Measurements from ENCODE around the gene SPATA6L. TPM values are rescaled to one million over a fixed set of nuclear protein-coding genes. Genes with fewer than 3 reads are reported as not detected.
A peak's percentile ranks its signal among the peaks of the same experiment; 100 is the strongest.

Gene SPATA6L
- total RNA-seq, 2 experiments from 2014 or later, result 0.21 to 0.30 TPM

DNA sequence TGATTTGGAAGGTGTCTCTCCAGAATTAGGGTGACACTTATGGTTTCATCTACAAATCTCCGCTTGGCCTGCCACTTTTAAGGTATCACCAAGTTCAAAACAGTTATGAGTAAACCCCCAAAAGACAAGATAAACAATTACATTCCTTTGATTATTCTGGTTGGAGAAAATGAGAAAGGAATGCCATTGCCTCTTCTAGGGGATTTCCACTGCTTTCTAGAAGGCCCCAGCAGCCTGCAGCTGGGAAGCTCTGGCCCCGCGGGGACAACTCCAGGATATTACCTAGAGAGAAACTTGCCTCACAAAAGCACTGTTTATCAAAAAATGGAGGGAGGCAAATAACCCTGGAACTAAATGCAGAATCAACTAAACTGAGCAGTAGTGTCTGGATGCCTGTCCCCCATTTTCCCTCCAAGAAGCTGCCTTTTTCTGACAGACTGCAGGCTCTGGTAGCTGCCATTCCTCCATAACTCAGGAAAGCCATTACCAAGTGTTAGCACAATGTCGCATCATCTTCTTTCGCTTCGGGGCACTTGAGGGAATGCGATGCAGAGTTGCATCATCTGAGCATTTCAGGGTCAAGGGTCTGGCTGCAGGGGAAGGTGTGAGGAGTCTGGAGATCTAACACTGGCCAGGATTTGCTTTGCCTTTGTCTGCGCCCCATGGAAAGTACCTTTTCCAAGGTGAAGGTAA lies 75.7 kb downstream of the SPATA6L start:
- ChIA-PET POLR2A (no interaction called here), CTCF (interaction anchor here (0.7 to 1.1 kb wide), 2 partner anchors 11 to 14 kb away, joined by 4 to 6 read pairs; no protein-coding TSS in a partner anchor)
- H3K36me3 Mint-ChIP-seq (ENCODE audit: low read depth), result no peaks in the 10 kb centered on the region
- no peak for ATAC-seq
- no peak overlapping the region for H3K4me3 Mint-ChIP-seq
- intact Hi-C loops (cut with DNase I, micrococcal nuclease), result loop anchor here in 1 of 2 experiments (10.0 kb wide), 1 partner anchor 164 kb away; no protein-coding TSS in a partner anchor
- no peaks in the 10 kb centered on the region for H3K27me3 Mint-ChIP-seq
- DNase-seq, result no peak
- no peaks in the 10 kb centered on the region for H3K9me3 Mint-ChIP-seq (ENCODE audit: low read depth)
- no peak overlapping the region for H3K27ac Mint-ChIP-seq
- peaks cover 9% of the 10 kb centered on the region for H3K4me1 Mint-ChIP-seq

DNA sequence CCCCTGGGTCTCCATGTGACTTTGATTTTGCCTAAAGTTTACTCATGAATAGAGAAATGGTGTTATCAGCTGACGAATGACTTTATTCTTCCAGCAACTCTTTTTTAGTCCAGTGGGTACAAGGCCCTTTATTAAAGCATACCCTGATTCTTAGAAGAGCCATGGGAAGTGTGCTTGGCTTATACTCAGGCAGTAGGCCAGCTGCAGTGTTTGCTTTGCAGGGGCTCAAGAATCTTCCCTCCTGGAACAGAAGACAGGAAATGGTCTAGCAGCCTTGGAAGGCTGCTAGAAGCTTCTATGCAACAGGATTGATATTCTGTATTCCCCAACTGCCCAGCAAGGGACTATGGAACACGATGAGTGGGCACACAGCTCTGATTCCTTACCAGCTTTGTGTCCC lies 77.6 kb downstream of the SPATA6L start:
- ChIA-PET POLR2A (no interaction called here), CTCF (interaction anchor here (0.7 to 1.6 kb wide), 5 partner anchors 12 to 280 kb away, joined by 3 to 4 read pairs (median 4); no protein-coding TSS in a partner anchor)
- H3K4me1 Mint-ChIP-seq, result no peaks in the 10 kb centered on the region
- ATAC-seq, result no peak
- no peaks in the 10 kb centered on the region for H3K9me3 Mint-ChIP-seq (ENCODE audit: low read depth)
- H3K4me3 Mint-ChIP-seq, result no peak overlapping the region
- H3K36me3 Mint-ChIP-seq (ENCODE audit: low read depth), result no peaks in the 10 kb centered on the region
- H3K27ac Mint-ChIP-seq, result no peak overlapping the region
- no peaks in the 10 kb centered on the region for H3K27me3 Mint-ChIP-seq
- intact Hi-C loops (cut with DNase I, micrococcal nuclease), result no loop called here
- no peak for DNase-seq

DNA sequence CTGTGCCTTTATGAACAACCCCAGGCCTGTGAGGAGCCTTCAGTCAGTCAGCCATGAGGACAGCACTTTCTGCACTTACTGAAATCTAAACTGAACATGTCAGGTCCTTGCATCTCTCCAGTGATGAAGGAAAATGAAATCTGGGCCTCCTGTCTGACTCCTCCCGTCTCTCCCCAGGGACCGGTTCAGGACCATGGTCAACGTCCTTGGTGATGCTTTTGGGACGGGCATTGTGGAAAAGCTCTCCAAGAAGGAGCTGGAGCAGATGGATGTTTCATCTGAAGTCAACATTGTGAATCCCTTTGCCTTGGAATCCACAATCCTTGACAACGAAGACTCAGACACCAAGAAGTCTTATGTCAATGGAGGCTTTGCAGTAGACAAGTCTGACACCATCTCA lies 81.1 kb downstream of the SPATA6L start:
- no peak overlapping the region for H3K27ac Mint-ChIP-seq
- ChIA-PET POLR2A (no interaction called here), CTCF (interaction anchor here (0.7 kb wide), 1 partner anchor 986 kb away, joined by 3 read pairs; no protein-coding TSS in a partner anchor)
- H3K36me3 Mint-ChIP-seq (ENCODE audit: low read depth), result no peaks in the 10 kb centered on the region
- no peak for ATAC-seq
- H3K9me3 Mint-ChIP-seq (ENCODE audit: low read depth), result no peaks in the 10 kb centered on the region
- no peaks in the 10 kb centered on the region for H3K27me3 Mint-ChIP-seq
- H3K4me3 Mint-ChIP-seq, result no peak overlapping the region
- DNase-seq, result no peak
- no peaks in the 10 kb centered on the region for H3K4me1 Mint-ChIP-seq
- intact Hi-C loops (cut with DNase I, micrococcal nuclease), result no loop called here

DNA sequence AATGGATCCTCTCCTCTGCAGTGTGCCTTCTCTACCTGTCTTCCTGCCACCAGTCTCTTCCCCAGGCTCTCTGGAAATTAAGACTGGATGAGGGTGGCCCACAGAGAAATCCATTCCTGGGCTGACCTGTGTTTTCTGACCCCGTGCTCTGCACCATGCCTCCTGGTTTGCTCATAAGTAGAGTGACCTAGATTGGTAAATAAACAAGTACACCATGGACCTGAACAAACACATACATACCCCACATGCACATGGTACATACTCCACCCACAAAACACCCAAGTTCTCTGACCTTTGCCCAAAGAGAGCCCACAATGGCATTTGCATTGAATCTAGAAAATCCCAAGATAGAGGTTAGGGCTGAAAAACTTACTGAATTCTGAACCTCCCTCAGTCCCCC lies 81.6 kb downstream of the SPATA6L start:
- DNase-seq (no peak), ATAC-seq (no peak)
- Mint-ChIP-seq H3K4me1 (no peaks in the 10 kb centered on the region), H3K4me3 (no peak overlapping the region), H3K9me3 (ENCODE audit: low read depth) (no peaks in the 10 kb centered on the region), H3K27me3 (no peaks in the 10 kb centered on the region), H3K36me3 (ENCODE audit: low read depth) (no peaks in the 10 kb centered on the region), H3K27ac (no peak overlapping the region)
- intact Hi-C loops (cut with DNase I, micrococcal nuclease), result no loop called here
- ChIA-PET CTCF (interaction anchor here (0.7 kb wide), 1 partner anchor 987 kb away, joined by 3 read pairs; no protein-coding TSS in a partner anchor), POLR2A (no interaction called here)

DNA sequence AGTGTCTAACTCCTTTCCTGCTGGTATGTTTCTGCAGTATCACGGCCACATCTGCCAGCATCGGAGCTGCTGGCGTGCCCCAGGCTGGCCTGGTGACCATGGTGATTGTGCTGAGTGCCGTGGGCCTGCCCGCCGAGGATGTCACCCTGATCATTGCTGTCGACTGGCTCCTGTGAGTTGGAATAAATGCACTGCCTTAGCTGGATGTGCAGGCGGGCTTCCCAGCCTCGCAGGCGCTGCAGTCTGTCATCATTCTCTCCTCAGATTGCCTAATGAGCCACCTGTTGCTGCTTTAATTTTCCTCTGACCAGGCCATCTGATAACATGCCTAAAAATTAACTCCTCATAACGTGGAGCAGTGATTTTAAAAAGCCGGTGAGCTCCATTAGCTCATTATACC lies 83.3 kb downstream of the SPATA6L start:
- Mint-ChIP-seq H3K36me3 (ENCODE audit: low read depth) (no peaks in the 10 kb centered on the region), H3K4me3 (no peak overlapping the region), H3K27ac (no peak overlapping the region), H3K9me3 (ENCODE audit: low read depth) (no peaks in the 10 kb centered on the region), H3K4me1 (no peaks in the 10 kb centered on the region), H3K27me3 (no peaks in the 10 kb centered on the region)
- ChIA-PET CTCF (no interaction called here), POLR2A (no interaction called here)
- intact Hi-C loops (cut with DNase I, micrococcal nuclease), result no loop called here
- DNase-seq (no peak), ATAC-seq (no peak)

DNA sequence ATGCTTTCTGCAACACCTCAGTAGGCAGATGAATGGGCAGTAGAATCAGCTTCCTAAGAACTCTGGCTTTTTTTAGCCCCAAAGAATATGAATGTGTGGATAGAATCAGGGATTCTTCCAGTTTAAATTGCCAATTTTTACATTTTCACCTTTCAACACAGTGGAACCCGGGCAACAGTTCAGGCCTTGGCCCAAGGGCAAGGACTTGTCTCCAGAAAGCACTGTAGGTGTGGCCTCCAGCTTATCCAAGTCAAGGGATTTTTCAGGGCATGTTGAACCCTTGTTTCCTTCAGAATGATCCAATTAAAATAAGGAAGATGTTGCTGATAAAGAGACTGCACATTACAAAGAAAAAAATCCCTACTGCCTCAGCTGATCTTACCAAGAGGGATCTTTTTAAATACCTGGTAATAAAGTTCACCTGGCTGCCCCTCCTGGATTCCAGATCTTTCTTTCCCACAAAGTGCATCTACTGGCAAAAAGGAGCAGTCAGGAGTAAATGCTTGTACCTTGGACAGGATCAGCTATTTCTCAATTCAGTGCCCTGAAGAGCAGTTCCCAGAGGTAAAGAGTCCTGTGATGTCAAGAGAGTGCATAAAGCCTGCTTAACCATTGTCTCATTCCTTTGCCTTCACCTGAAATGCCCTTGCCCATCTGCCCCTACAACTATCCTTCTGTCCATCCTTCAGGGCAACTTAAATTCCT lies 84.3 kb downstream of the SPATA6L start:
- Mint-ChIP-seq H3K4me1 (no peaks in the 10 kb centered on the region), H3K4me3 (no peak overlapping the region), H3K9me3 (ENCODE audit: low read depth) (no peaks in the 10 kb centered on the region), H3K27ac (no peak overlapping the region), H3K36me3 (ENCODE audit: low read depth) (no peaks in the 10 kb centered on the region), H3K27me3 (no peaks in the 10 kb centered on the region)
- ChIA-PET CTCF (no interaction called here), POLR2A (no interaction called here)
- ATAC-seq, result no peak
- intact Hi-C loops (cut with DNase I, micrococcal nuclease), result no loop called here
- no peak for DNase-seq

DNA sequence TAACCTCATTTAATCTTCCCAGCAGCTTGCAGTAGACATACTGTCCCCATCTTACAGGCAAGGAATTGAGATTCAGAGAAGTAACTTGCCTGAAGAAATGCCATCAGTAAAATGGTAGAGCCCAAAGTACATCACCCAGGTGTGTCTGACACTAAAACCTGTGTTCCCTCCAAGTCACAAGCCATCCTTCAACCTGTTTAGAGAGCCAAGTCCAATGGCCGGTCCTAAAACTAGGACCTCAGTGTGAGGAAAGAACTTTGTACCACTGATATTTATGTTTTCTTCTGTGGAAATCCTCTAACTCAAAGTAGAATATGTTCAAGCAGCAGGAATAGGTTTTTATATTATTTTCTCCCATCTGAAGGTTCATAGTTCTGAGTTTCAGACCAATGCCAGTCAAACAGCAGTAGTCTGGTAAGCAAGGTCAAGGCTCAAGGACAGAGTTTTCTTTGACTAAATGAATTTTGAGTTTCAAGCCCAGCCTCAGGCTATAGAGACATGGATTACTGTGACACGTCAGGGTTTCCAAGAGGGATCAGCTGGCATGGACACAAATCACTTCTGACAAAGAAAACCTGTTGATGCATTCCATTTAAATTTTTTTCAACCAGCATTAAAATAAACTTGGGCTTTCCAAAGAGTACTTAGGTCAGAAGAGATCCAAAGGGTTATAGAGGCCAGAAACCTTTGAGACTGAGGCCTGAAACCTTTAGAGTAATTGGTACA lies 85.1 kb downstream of the SPATA6L start:
- Mint-ChIP-seq H3K4me3 (no peak overlapping the region), H3K9me3 (ENCODE audit: low read depth) (no peaks in the 10 kb centered on the region), H3K4me1 (no peaks in the 10 kb centered on the region), H3K36me3 (ENCODE audit: low read depth) (no peaks in the 10 kb centered on the region), H3K27me3 (no peaks in the 10 kb centered on the region), H3K27ac (no peak overlapping the region)
- intact Hi-C loops (cut with DNase I, micrococcal nuclease), result no loop called here
- POLR2A ChIA-PET, result no interaction called here
- no peak for ATAC-seq
- no peak for DNase-seq
- CTCF ChIA-PET, result interaction anchor here (0.7 kb wide), 1 partner anchor 31 kb away, joined by 3 read pairs; no protein-coding TSS in a partner anchor

DNA sequence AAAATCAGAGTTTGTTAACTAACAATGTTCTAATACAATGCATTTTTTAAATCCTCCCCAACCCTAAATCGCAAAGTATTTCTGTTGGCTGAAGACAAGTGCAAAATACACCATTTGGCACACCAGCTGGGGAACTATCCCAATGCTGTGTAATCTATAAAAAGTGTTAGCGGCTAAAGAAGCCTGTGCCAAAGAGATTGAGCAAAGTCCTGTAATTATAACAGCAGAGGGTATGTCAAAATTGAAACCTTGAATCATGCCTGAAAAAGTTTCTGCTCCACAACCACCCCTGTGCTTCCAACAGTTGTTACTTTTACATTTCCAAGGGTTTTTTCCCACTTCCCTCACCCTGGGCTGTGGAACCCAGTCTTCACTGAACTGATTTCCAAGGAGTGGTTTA lies 87.3 kb downstream of the SPATA6L start:
- Mint-ChIP-seq H3K27me3 (no peaks in the 10 kb centered on the region), H3K36me3 (ENCODE audit: low read depth) (no peaks in the 10 kb centered on the region), H3K27ac (no peak overlapping the region), H3K9me3 (ENCODE audit: low read depth) (no peaks in the 10 kb centered on the region), H3K4me3 (no peak overlapping the region), H3K4me1 (no peaks in the 10 kb centered on the region)
- ChIA-PET CTCF (no interaction called here), POLR2A (no interaction called here)
- DNase-seq (no peak), ATAC-seq (no peak)
- intact Hi-C loops (cut with DNase I, micrococcal nuclease), result no loop called here

DNA sequence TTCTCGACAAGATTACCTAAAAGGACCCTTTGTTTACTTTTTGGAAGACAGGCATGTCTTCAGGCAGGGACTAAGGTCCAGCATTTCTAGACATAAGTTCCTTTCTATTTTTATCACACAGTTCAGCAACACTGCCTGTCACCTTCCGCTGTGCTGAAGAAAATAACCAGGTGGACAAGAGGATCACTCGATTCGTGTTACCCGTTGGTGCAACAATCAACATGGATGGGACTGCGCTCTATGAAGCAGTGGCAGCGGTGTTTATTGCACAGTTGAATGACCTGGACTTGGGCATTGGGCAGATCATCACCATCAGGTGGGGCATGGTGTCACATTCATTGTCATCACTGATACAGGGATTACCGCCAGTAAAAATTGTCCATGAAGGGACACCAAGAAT lies 89.8 kb downstream of the SPATA6L start:
- DNase-seq, result no peak
- no peak for ATAC-seq
- POLR2A ChIA-PET, result no interaction called here
- Mint-ChIP-seq H3K27ac (no peak overlapping the region), H3K36me3 (ENCODE audit: low read depth) (no peaks in the 10 kb centered on the region), H3K4me1 (peaks cover 9% of the 10 kb centered on the region), H3K27me3 (no peaks in the 10 kb centered on the region), H3K4me3 (no peak overlapping the region), H3K9me3 (ENCODE audit: low read depth) (no peaks in the 10 kb centered on the region)
- intact Hi-C loops (cut with DNase I, micrococcal nuclease), result no loop called here
- CTCF ChIA-PET, result no interaction called here

DNA sequence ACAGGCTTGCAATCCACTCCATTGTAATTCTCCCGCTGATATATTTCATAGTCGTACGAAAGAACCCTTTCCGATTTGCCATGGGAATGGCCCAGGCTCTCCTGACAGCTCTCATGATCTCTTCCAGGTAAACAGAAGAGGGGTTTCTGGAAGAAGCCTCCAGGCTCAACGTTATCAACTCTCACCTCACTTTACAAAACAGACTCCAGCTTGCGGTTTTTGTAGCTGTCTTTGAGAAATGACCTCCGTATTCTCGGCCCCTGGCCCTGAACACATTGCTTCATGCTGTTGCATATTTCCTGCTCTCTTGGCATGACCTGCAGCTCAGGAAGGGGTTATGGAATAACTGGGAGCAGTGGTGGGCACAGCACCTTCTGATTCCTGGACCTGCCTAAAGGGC lies 90.3 kb downstream of the SPATA6L start:
- ChIA-PET CTCF (no interaction called here), POLR2A (no interaction called here)
- no peak overlapping the region for H3K27ac Mint-ChIP-seq
- intact Hi-C loops (cut with DNase I, micrococcal nuclease), result no loop called here
- ATAC-seq (no peak), DNase-seq (no peak)
- no peak overlapping the region for H3K4me3 Mint-ChIP-seq
- no peaks in the 10 kb centered on the region for H3K9me3 Mint-ChIP-seq (ENCODE audit: low read depth)
- H3K27me3 Mint-ChIP-seq, result no peaks in the 10 kb centered on the region
- no peaks in the 10 kb centered on the region for H3K36me3 Mint-ChIP-seq (ENCODE audit: low read depth)
- peaks cover 9% of the 10 kb centered on the region for H3K4me1 Mint-ChIP-seq

DNA sequence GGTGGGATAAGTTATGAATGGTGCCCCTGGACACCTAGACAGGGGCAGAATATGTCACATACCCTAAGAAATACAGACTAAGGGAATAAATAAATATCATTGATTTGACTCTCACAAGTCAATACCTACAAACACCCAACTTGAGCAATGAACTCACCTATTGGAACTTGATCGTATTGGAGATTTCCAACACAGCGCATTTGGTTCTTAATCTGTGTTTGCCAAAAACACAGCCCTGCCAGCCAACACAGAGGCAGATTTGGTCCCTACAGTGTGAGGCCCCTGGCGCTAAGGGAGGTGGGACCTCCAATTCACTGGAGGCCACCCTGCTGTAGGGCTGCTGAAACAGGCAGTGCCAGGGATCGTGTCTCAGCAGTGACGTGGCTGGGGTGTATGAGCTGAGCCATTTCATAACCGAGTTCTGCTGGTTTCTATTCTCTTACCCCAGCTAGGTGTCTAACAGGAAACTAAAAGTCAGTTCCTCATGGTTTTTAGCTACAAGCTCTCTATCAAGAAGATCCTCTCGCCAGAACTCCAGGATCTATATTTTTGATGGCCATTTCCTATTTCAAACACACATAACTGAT lies 91.5 kb downstream of the SPATA6L start:
- Mint-ChIP-seq H3K4me1 (peaks cover 9% of the 10 kb centered on the region), H3K36me3 (ENCODE audit: low read depth) (no peaks in the 10 kb centered on the region), H3K9me3 (ENCODE audit: low read depth) (no peaks in the 10 kb centered on the region), H3K27ac (peak overlapping the region; percentile 9), H3K27me3 (no peaks in the 10 kb centered on the region), H3K4me3 (no peak overlapping the region)
- ATAC-seq (peak; percentile 63), DNase-seq (peak; percentile 19)
- CTCF ChIA-PET, result interaction anchor here (1.4 kb wide), 1 partner anchor 23 kb away, joined by 3 read pairs; no protein-coding TSS in a partner anchor
- POLR2A ChIA-PET, result no interaction called here
- intact Hi-C loops (cut with DNase I, micrococcal nuclease), result no loop called here
